Stimulated activated CD8-positive, alpha-beta memory T cell treated with anti-CD3 and anti-CD28 coated beads, Interleukin-7, amount 100 ng/mL, for 1 hour (primary cell): ENCODE data around the gene ATRNL1.

Source experiments
- DNase-seq, 2 donors: peaks; one replicate each; pipeline ENCODE4 v3.0.0-alpha.2; 2020; ENCODE audit warnings: low read depth in 2 of 2

Gene ATRNL1

DNA sequence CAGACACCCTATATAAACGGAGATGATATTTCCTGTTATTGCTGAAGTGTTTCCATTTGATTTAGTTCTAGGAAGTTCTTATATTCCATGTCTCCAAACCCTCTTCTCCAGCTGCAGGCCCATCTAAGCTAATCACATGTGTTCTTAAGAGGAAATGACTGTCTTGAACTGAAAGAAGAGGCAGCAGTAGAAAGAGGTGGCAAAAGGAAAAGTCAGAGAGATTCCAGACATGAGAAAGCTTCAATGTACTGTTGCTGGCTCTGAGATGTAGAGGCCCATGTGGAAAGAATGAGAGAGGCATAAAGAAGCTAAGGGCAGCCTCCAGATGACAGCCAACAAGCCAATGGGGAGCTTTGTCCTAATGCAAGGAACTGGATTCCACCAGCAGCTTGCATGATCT lies 892.6 kb downstream of the ATRNL1 start:
- no peak for DNase-seq

DNA sequence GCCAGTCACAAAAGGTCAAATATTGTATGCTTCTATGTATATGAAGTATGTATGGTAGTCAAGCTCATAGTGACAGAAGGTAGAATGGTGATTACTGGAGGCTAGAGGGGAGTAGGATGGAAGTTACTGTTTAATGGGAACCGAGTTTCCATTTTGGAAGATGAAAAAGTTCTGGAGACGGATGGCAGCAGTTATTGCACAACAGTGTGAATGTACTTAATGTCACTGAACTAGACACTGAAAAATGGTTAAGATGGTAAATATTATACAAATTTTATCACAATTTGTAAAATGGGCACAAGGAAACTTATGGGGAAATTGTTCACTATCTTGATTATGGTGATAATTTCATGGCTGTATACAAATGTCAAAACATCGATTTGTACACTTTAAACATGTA lies 895.2 kb downstream of the ATRNL1 start:
- no peak for DNase-seq

DNA sequence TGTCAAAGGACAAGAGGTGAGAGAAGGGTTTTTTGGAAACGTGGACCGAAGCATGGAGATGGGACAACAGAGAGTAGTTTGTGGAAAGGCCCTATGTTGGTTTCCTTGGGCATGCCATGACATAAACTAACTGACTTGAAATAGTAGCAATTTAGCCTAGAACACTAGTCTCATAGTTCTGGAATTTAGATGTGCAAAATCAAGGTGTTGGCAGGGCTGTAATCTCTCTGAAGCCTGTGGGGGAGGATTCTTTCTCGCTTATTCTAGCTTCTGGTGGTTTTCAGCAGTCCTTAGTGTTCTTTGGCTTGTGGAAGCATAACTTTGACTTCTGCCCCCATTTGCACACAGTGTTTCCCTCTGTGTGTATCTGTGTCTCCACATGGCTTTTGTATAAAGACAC lies 896.5 kb downstream of the ATRNL1 start:
- DNase-seq, result no peak

GRCh38 chr10:115992236-115992986 lies 899.2 kb downstream of the ATRNL1 start:
- DNase-seq, result no peak

DNA sequence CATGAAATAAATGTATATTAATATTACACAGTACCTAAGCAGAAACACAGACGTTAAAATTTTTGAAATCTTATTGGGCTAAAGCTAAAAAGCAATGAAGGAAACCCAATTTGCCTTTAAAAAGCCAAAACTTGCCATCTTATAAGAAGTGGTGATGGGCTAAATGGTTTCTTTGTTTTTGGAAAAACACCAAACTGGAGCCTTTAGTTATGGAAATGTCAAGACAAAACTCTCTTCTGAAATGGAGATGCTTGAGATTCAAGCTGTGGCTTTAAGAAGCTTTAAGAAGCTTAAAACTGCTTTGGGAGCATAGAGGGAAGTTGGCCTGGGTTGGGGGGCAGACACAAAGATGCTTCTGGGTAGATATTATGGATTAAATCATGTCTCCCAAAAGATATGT lies 902.9 kb downstream of the ATRNL1 start:
- no peak for DNase-seq

- DNase-seq, result no peak
Observed at GRCh38 chr10:115998301-115998700, 905.1 kb downstream of the ATRNL1 start.
